Measurements from ENCODE around the gene FEM1C. TPM values are rescaled to one million over a fixed set of nuclear protein-coding genes. Genes with fewer than 3 reads are reported as not detected.

Gene FEM1C
- total RNA-seq, 1 donor from 2014 or later: 43.1 TPM

- no peak for DNase-seq
- intact Hi-C loops (cut with micrococcal nuclease): loop anchor here (10.0 kb wide), 1 partner anchor 66 kb away; no protein-coding TSS in a partner anchor
- peak; percentile 54 for ATAC-seq
Observed at GRCh38 chr5:115530426-115530825, 14.1 kb downstream of the FEM1C start.

GRCh38 chr5:115526604-115527003 is 18.0 kb downstream of the FEM1C start:
- intact Hi-C loops (cut with micrococcal nuclease): no loop called here
- no peak for DNase-seq
- ATAC-seq: peak; percentile 21

GRCh38 chr5:115524199-115524847 is 20.3 kb downstream of the FEM1C start:
- DNase-seq (no peak), ATAC-seq (no peak)
- intact Hi-C loops (cut with micrococcal nuclease): no loop called here

- ATAC-seq (no peak), DNase-seq (no peak)
- intact Hi-C loops (cut with micrococcal nuclease): no loop called here
Observed at GRCh38 chr5:115522832-115523403, 21.7 kb downstream of the FEM1C start.

- no peak for ATAC-seq
- intact Hi-C loops (cut with micrococcal nuclease): no loop called here
- DNase-seq: no peak
Observed at GRCh38 chr5:115520191-115520590, 24.4 kb downstream of the FEM1C start.

GRCh38 chr5:115516372-115516771 is 28.2 kb downstream of the FEM1C start:
- no peak for DNase-seq
- intact Hi-C loops (cut with micrococcal nuclease): no loop called here
- peak; percentile 67 for ATAC-seq

GRCh38 chr5:115514220-115514619 is 30.4 kb downstream of the FEM1C start:
- ATAC-seq (no peak), DNase-seq (no peak)
- intact Hi-C loops (cut with micrococcal nuclease): no loop called here

GRCh38 chr5:115511632-115512031 is 32.9 kb downstream of the FEM1C start:
- intact Hi-C loops (cut with micrococcal nuclease): no loop called here
- ATAC-seq: no peak
- DNase-seq: no peak

- DNase-seq (no peak), ATAC-seq (no peak)
- intact Hi-C loops (cut with micrococcal nuclease): no loop called here
Observed at GRCh38 chr5:115510145-115510645, 34.4 kb downstream of the FEM1C start.

- DNase-seq: no peak
Observed at GRCh38 chr5:115509547-115509946, 35.0 kb downstream of the FEM1C start.

GRCh38 chr5:115507681-115508080 is 36.9 kb downstream of the FEM1C start:
- ATAC-seq (no peak), DNase-seq (no peak)
- intact Hi-C loops (cut with micrococcal nuclease): no loop called here

More at GRCh38 chr5:115509547-115509946, 35.0 kb downstream of the FEM1C start:
- intact Hi-C loops (cut with micrococcal nuclease): no loop called here
- ATAC-seq: no peak

- intact Hi-C loops (cut with micrococcal nuclease): no loop called here
- ATAC-seq (no peak), DNase-seq (no peak)
Observed at GRCh38 chr5:115503420-115503819, 41.2 kb downstream of the FEM1C start.

GRCh38 chr5:115501464-115502210 is 42.9 kb downstream of the FEM1C start:
- intact Hi-C loops (cut with micrococcal nuclease): no loop called here
- ATAC-seq (peak; percentile 92), DNase-seq (peak; percentile 47)

- intact Hi-C loops (cut with micrococcal nuclease): no loop called here
- DNase-seq: no peak
Observed at GRCh38 chr5:115500225-115500624, 44.4 kb downstream of the FEM1C start.

GRCh38 chr5:115496936-115497576 is 47.5 kb downstream of the FEM1C start:
- DNase-seq: peak; percentile 52
- ATAC-seq: peak; percentile 71
- intact Hi-C loops (cut with micrococcal nuclease): no loop called here

More at GRCh38 chr5:115500225-115500624, 44.4 kb downstream of the FEM1C start:
- no peak for ATAC-seq

- ATAC-seq (peak; percentile 67), DNase-seq (no peak)
- intact Hi-C loops (cut with micrococcal nuclease): no loop called here
Observed at GRCh38 chr5:115494570-115495289, 49.8 kb downstream of the FEM1C start.

GRCh38 chr5:115490596-115490995 is 54.0 kb downstream of the FEM1C start:
- intact Hi-C loops (cut with micrococcal nuclease): no loop called here
- DNase-seq (no peak), ATAC-seq (no peak)

- DNase-seq: no peak
- intact Hi-C loops (cut with micrococcal nuclease): no loop called here
- no peak for ATAC-seq
Observed at GRCh38 chr5:115489733-115490132, 54.8 kb downstream of the FEM1C start.

GRCh38 chr5:115487756-115488155 is 56.8 kb downstream of the FEM1C start:
- intact Hi-C loops (cut with micrococcal nuclease): no loop called here
- DNase-seq: no peak
- ATAC-seq: no peak
